HCT116 (cell line): ENCODE data around the gene TOPAZ1.

ENCODE experiments used
- EZH2 ChIP-seq: fragments of 200-600 bp; sonication (generic); IDR thresholded peaks from 2 replicates; pipeline ENCODE4 v1.6.1; 2017; ENCODE audit warnings: antibody characterized with exemption, mixed run types
- EZH2phosphoT487 ChIP-seq: fragments of 200-600 bp; IDR thresholded peaks from 2 replicates; pipeline ENCODE4 v1.6.1; 2018; ENCODE audit warnings: antibody characterized with exemption, borderline replicate concordance
- FOSL1 ChIP-seq: IDR thresholded peaks from 2 replicates; pipeline ENCODE4 v1.6.1; 2012; ENCODE audit warnings: low read depth
- RAD21 ChIP-seq: IDR thresholded peaks from 2 replicates; pipeline ENCODE4 v1.6.1; 2012; ENCODE audit warnings: low read depth, mild to moderate bottlenecking
- ZNF274 ChIP-seq: fragments of 200-500 bp; sonication (Bioruptor generic); IDR thresholded peaks from 2 replicates; pipeline ENCODE4 v1.6.1; 2014; ENCODE audit warnings: mild to moderate bottlenecking, low read depth, low read length, inconsistent platforms
- TF ChIP-seq, protein P1 (sequence below), 3 experiments: fragments of 200-600 bp in 1 of 3; sonication (generic) in 1 of 3; IDR thresholded peaks in 2 of 3; conservative IDR thresholded peaks in 1 of 3; 2 replicates each; pipeline ENCODE4 v1.5.1; 2012 to 2017; ENCODE audit warnings: low read depth in 2 of 3, low read length in 2 of 3, antibody characterized with exemption in 1 of 3, borderline replicate concordance in 1 of 3, control low read depth in 1 of 3, mild to moderate bottlenecking in 1 of 3, mixed read lengths in 1 of 3, mixed run types in 1 of 3, moderate library complexity in 1 of 3; ENCODE audit not compliant: insufficient read depth in 1 of 3
- TF ChIP-seq, protein P2 (sequence below): IDR thresholded peaks from 2 replicates; pipeline ENCODE4 v1.6.1; 2012; ENCODE audit warnings: low read depth

DNA sequence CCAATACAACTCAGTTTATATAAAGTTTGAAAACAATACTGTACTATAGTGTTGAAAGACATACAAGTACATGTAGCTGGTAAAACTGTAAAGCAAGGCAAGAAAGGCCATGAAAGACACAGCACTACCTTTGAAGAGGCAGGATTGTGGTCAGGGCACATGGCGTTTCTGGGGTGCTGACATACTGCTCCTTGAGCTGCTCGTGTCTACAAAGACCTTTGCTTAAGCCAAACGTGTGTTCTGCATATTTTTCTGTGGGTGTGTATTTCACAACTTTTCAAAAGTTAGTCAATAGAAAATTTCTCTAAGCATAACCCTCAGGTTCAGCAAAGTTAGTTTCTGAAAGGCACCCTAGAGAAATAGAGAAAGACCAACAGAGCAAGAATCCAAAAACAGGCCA is 14.1 kb upstream of the TOPAZ1 start:
- TF ChIP-seq, protein P1, sequence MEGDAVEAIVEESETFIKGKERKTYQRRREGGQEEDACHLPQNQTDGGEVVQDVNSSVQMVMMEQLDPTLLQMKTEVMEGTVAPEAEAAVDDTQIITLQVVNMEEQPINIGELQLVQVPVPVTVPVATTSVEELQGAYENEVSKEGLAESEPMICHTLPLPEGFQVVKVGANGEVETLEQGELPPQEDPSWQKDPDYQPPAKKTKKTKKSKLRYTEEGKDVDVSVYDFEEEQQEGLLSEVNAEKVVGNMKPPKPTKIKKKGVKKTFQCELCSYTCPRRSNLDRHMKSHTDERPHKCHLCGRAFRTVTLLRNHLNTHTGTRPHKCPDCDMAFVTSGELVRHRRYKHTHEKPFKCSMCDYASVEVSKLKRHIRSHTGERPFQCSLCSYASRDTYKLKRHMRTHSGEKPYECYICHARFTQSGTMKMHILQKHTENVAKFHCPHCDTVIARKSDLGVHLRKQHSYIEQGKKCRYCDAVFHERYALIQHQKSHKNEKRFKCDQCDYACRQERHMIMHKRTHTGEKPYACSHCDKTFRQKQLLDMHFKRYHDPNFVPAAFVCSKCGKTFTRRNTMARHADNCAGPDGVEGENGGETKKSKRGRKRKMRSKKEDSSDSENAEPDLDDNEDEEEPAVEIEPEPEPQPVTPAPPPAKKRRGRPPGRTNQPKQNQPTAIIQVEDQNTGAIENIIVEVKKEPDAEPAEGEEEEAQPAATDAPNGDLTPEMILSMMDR (IDR thresholded peaks at IDR 0.05 in 2 of 3, conservative IDR thresholded peaks at IDR 0.05 in 1 of 3; ENCODE audit: borderline replicate concordance in 1 of 3, insufficient read depth in 1 of 3, low read depth in 2 of 3, low read length in 2 of 3), result no peak
- TF ChIP-seq, protein P2, sequence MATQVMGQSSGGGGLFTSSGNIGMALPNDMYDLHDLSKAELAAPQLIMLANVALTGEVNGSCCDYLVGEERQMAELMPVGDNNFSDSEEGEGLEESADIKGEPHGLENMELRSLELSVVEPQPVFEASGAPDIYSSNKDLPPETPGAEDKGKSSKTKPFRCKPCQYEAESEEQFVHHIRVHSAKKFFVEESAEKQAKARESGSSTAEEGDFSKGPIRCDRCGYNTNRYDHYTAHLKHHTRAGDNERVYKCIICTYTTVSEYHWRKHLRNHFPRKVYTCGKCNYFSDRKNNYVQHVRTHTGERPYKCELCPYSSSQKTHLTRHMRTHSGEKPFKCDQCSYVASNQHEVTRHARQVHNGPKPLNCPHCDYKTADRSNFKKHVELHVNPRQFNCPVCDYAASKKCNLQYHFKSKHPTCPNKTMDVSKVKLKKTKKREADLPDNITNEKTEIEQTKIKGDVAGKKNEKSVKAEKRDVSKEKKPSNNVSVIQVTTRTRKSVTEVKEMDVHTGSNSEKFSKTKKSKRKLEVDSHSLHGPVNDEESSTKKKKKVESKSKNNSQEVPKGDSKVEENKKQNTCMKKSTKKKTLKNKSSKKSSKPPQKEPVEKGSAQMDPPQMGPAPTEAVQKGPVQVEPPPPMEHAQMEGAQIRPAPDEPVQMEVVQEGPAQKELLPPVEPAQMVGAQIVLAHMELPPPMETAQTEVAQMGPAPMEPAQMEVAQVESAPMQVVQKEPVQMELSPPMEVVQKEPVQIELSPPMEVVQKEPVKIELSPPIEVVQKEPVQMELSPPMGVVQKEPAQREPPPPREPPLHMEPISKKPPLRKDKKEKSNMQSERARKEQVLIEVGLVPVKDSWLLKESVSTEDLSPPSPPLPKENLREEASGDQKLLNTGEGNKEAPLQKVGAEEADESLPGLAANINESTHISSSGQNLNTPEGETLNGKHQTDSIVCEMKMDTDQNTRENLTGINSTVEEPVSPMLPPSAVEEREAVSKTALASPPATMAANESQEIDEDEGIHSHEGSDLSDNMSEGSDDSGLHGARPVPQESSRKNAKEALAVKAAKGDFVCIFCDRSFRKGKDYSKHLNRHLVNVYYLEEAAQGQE, result no peak
- TF ChIP-seq EZH2phosphoT487 (no peak), RAD21 (no peak), EZH2 (no peak), ZNF274 (no peak), FOSL1 (no peak)
